Keratinocyte (primary cell): ENCODE data around the gene YJU2. TPM values are rescaled to one million over a fixed set of nuclear protein-coding genes. Genes with fewer than 3 reads are reported as not detected.

Experiments used
- DNase-seq: peaks from one replicate; pipeline ENCODE4 v3.0.0-alpha.2; 2011; ENCODE audit warnings: low read depth, missing footprints, low spot score
- FAIRE-seq: peaks from 2 replicates; lab custom pipeline; 2011; peaks lifted over from hg19 to GRCh38; lab: Jason Lieb, UNC
- H2AFZ ChIP-seq: 2 replicates; pipeline ENCODE4 v1.6.0; 2012; ENCODE audit warnings: low read length, control low read depth, inconsistent platforms; ENCODE audit not compliant: control insufficient read depth
- H3K27ac ChIP-seq: 2 replicates; pipeline ENCODE4 v1.5.1; 2011; ENCODE audit warnings: low read length; ENCODE audit not compliant: control insufficient read depth, insufficient read depth
- H3K27me3 ChIP-seq: 3 replicates; pipeline ENCODE4 v1.6.0; 2011; ENCODE audit warnings: low read length; ENCODE audit not compliant: control insufficient read depth, insufficient read depth; ENCODE audit errors: extremely low read depth
- H3K36me3 ChIP-seq, 2 experiments: 2 replicates in 1 of 2; 3 replicates in 1 of 2; pipeline ENCODE4 v1.5.1; 2011; ENCODE audit warnings: low read length in 2 of 2, mild to moderate bottlenecking in 1 of 2; ENCODE audit not compliant: control insufficient read depth in 2 of 2, insufficient read depth in 2 of 2; ENCODE audit errors: extremely low read depth in 1 of 2
- H3K4me1 ChIP-seq: 3 replicates; pipeline ENCODE4 v1.5.1; 2011; ENCODE audit warnings: low read length; ENCODE audit not compliant: control insufficient read depth, insufficient read depth; ENCODE audit errors: extremely low read depth
- H3K4me2 ChIP-seq: 3 replicates; pipeline ENCODE4 v1.6.0; 2011; ENCODE audit warnings: low read depth, low read length; ENCODE audit not compliant: control insufficient read depth, insufficient read depth; ENCODE audit errors: extremely low read depth
- H3K4me3 ChIP-seq, 3 experiments: fragments of 200-600 bp in 1 of 3; sonication (generic) in 1 of 3; 2 replicates in 2 of 3; 3 replicates in 1 of 3; pipeline ENCODE4 v1.5.1; 2011 to 2016; ENCODE audit warnings: low read length in 3 of 3, mild to moderate bottlenecking in 3 of 3, control low read depth in 2 of 3, inconsistent platforms in 1 of 3, low read depth in 1 of 3, mixed read lengths in 1 of 3, mixed run types in 1 of 3, moderate library complexity in 1 of 3; ENCODE audit not compliant: control insufficient read depth in 2 of 3, insufficient read depth in 2 of 3; ENCODE audit errors: extremely low read depth in 1 of 3
- H3K79me2 ChIP-seq: 2 replicates; pipeline ENCODE4 v1.6.0; 2012; ENCODE audit warnings: low read length; ENCODE audit not compliant: control insufficient read depth, insufficient read depth
- H3K9ac ChIP-seq: 3 replicates; pipeline ENCODE4 v1.6.0; 2011; ENCODE audit warnings: low read length; ENCODE audit not compliant: control insufficient read depth, insufficient read depth; ENCODE audit errors: extremely low read depth
- H3K9me1 ChIP-seq: 3 replicates; pipeline ENCODE4 v1.6.0; 2011; ENCODE audit warnings: low read length; ENCODE audit not compliant: control insufficient read depth, insufficient read depth; ENCODE audit errors: extremely low read depth
- H3K9me3 ChIP-seq: 2 replicates; pipeline ENCODE4 v1.5.1; 2012; ENCODE audit warnings: low read depth, low read length; ENCODE audit not compliant: control insufficient read depth
- H4K20me1 ChIP-seq: 3 replicates; pipeline ENCODE4 v1.6.0; 2011; ENCODE audit warnings: low read length; ENCODE audit not compliant: control insufficient read depth, insufficient read depth; ENCODE audit errors: extremely low read depth
- CTCF ChIP-seq, 3 experiments: IDR thresholded peaks in 1 of 3; conservative IDR thresholded peaks in 1 of 3; optimal IDR thresholded peaks in 1 of 3; 2 replicates in 2 of 3; 3 replicates in 1 of 3; pipeline versions ENCODE3 to v1.5.1; 2011; ENCODE audit warnings: low read length in 3 of 3, mild to moderate bottlenecking in 3 of 3, moderate library complexity in 2 of 3, control low read depth in 1 of 3, inconsistent platforms in 1 of 3; ENCODE audit not compliant: insufficient read depth in 2 of 3; ENCODE audit errors: extremely low read depth in 1 of 3
- EZH2 ChIP-seq: IDR thresholded peaks from one replicate; pipeline ENCODE4 v1.6.1; 2012; ENCODE audit warnings: inconsistent platforms, mild to moderate bottlenecking, low read length, moderate library complexity
- dilution Hi-C: fragments of 300-500 bp; cut with MboI; formaldehyde crosslinking; loops from one replicate; pipeline ENCODE4 v1.7.0; 2020; ENCODE audit warnings: low sequenced_read_pairs; ENCODE audit not compliant: extremely low pct_ligation_motif_present
- polyA plus RNA-seq, 5 experiments: library from polyadenylated mRNA; depleted of rRNA in 3 of 5; stranded (reverse) in 3 of 5; stranded (forward) in 1 of 5; unstranded in 1 of 5; fragments of >200 nt; gene quantifications; 1 replicate in 1 of 5; 2 replicates in 3 of 5; 3 replicates in 1 of 5; pipeline versions ENCODE4 v1.2.1 to v1.2.3, GENCODE V29; 2011 to 2012; ENCODE audit warnings: missing spikeins in 2 of 5, low read depth in 1 of 5, low replicate concordance in 1 of 5

YJU2 gene
- polyA plus RNA-seq, 1 donor (not counting 4 experiments of a cell fraction or from before 2014, with no cell fraction given) = 13.7 TPM

- FAIRE-seq (no peak), DNase-seq (no peak)
- no peaks in the 10 kb centered on the region for H4K20me1 ChIP-seq
- TF ChIP-seq EZH2 = no peak
- no peak for TF ChIP-seq CTCF (optimal IDR thresholded peaks at IDR 0.05 in 1 of 3, IDR thresholded peaks at IDR 0.05 in 1 of 3, conservative IDR thresholded peaks at IDR 0.05 in 1 of 3; ENCODE audit: extremely low read depth in 1 of 3, insufficient read depth in 2 of 3, low read length in 3 of 3)
- no peak overlapping the region for H3K4me3 ChIP-seq
- H3K4me2 ChIP-seq = no peak overlapping the region
- H3K36me3 ChIP-seq = no peaks in the 10 kb centered on the region
- no peaks in the 10 kb centered on the region for H3K9me1 ChIP-seq
- H3K27me3 ChIP-seq = no peaks in the 10 kb centered on the region
- H3K27ac ChIP-seq = no peak overlapping the region
- no peak overlapping the region for H2AFZ ChIP-seq
- H3K9me3 ChIP-seq = no peaks in the 10 kb centered on the region
- H3K79me2 ChIP-seq = no peaks in the 10 kb centered on the region
- H3K9ac ChIP-seq = no peak overlapping the region
- dilution Hi-C loops = no loop called here
- no peaks in the 10 kb centered on the region for H3K4me1 ChIP-seq
These were observed 58.4 kb downstream of the YJU2 start for GRCh38 chr19:4305257-4305612.

GRCh38 chr19:4305659-4306058 lies 58.8 kb downstream of the YJU2 start:
- no peaks in the 10 kb centered on the region for H3K9me1 ChIP-seq
- no peak overlapping the region for H3K4me3 ChIP-seq
- FAIRE-seq (no peak), DNase-seq (no peak)
- dilution Hi-C loops = no loop called here
- H3K4me1 ChIP-seq = no peaks in the 10 kb centered on the region
- no peaks in the 10 kb centered on the region for H4K20me1 ChIP-seq
- H3K9me3 ChIP-seq = no peaks in the 10 kb centered on the region
- H3K9ac ChIP-seq = no peak overlapping the region
- H3K27me3 ChIP-seq = no peaks in the 10 kb centered on the region
- H3K27ac ChIP-seq = no peak overlapping the region
- no peak overlapping the region for H2AFZ ChIP-seq
- TF ChIP-seq CTCF (optimal IDR thresholded peaks at IDR 0.05 in 1 of 3, IDR thresholded peaks at IDR 0.05 in 1 of 3, conservative IDR thresholded peaks at IDR 0.05 in 1 of 3; ENCODE audit: extremely low read depth in 1 of 3, insufficient read depth in 2 of 3, low read length in 3 of 3) (no peak), EZH2 (no peak)
- no peaks in the 10 kb centered on the region for H3K79me2 ChIP-seq
- H3K4me2 ChIP-seq = no peak overlapping the region
- H3K36me3 ChIP-seq = no peaks in the 10 kb centered on the region
